Measurements from ENCODE around the gene TIMM44. TPM values are rescaled to one million over a fixed set of nuclear protein-coding genes. Genes with fewer than 3 reads are reported as not detected.

TIMM44 gene
- total RNA-seq, 1 donor from 2014 or later: 116 TPM

- no peak for DNase-seq
- no peak for ATAC-seq (ENCODE audit: poor library complexity)
- intact Hi-C loops (cut with DNase I): no loop called here
Measured at GRCh38 chr19:7928741-7929701, 14.4 kb downstream of the TIMM44 start.

GRCh38 chr19:7928334-7928706 is 15.1 kb downstream of the TIMM44 start:
- intact Hi-C loops (cut with DNase I): no loop called here

GRCh38 chr19:7927605-7928333 is 15.7 kb downstream of the TIMM44 start:
- ATAC-seq (ENCODE audit: poor library complexity) (peak; percentile 15), DNase-seq (no peak)
- intact Hi-C loops (cut with DNase I): no loop called here

More at GRCh38 chr19:7928334-7928706, 15.1 kb downstream of the TIMM44 start:
- ATAC-seq (ENCODE audit: poor library complexity) (peak; percentile 42), DNase-seq (no peak)

- ATAC-seq (ENCODE audit: poor library complexity) (no peak), DNase-seq (no peak)
- intact Hi-C loops (cut with DNase I): no loop called here
Measured at GRCh38 chr19:7926727-7927604, 16.5 kb downstream of the TIMM44 start.

- peak; percentile 84 for DNase-seq
- intact Hi-C loops (cut with DNase I): no loop called here
- ATAC-seq (ENCODE audit: poor library complexity): peak; percentile 56
Measured at GRCh38 chr19:7926021-7926726, 17.3 kb downstream of the TIMM44 start, which contains the start of gene CTXN1. Gene CTXN1 (minus strand): TSS chr19:7926135. CDS start chr19:7925538, 597 bp downstream.

- no peak for ATAC-seq (ENCODE audit: poor library complexity)
- intact Hi-C loops (cut with DNase I): no loop called here
- DNase-seq: peak; percentile 80
Measured at GRCh38 chr19:7925171-7925851, 18.2 kb downstream of the TIMM44 start.

GRCh38 chr19:7924651-7925170 is 18.8 kb downstream of the TIMM44 start:
- DNase-seq: no peak
- intact Hi-C loops (cut with DNase I): no loop called here
- ATAC-seq (ENCODE audit: poor library complexity): no peak

- intact Hi-C loops (cut with DNase I): no loop called here
- DNase-seq: no peak
- ATAC-seq (ENCODE audit: poor library complexity): no peak
Measured at GRCh38 chr19:7924241-7924640, 19.2 kb downstream of the TIMM44 start.

- ATAC-seq (ENCODE audit: poor library complexity) (no peak), DNase-seq (no peak)
- intact Hi-C loops (cut with DNase I): no loop called here
Measured at GRCh38 chr19:7923295-7924191, 19.9 kb downstream of the TIMM44 start.

- intact Hi-C loops (cut with DNase I): no loop called here
- no peak for ATAC-seq (ENCODE audit: poor library complexity)
- DNase-seq: no peak
Measured at GRCh38 chr19:7922836-7923195, 20.6 kb downstream of the TIMM44 start.

- ATAC-seq (ENCODE audit: poor library complexity) (no peak), DNase-seq (no peak)
- intact Hi-C loops (cut with DNase I): no loop called here
Measured at GRCh38 chr19:7921967-7922835, 21.3 kb downstream of the TIMM44 start.

GRCh38 chr19:7921302-7921966 is 22.0 kb downstream of the TIMM44 start:
- ATAC-seq (ENCODE audit: poor library complexity) (no peak), DNase-seq (no peak)
- intact Hi-C loops (cut with DNase I): no loop called here

- intact Hi-C loops (cut with DNase I): no loop called here
- DNase-seq (peak; percentile 100), ATAC-seq (ENCODE audit: poor library complexity) (peak; percentile 86)
Measured at GRCh38 chr19:7920519-7921301, 22.8 kb downstream of the TIMM44 start.
